Endothelial cell of umbilical vein (primary cell): Measurements from ENCODE around the gene CKAP5. TPM values are rescaled to one million over a fixed set of nuclear protein-coding genes. Genes with fewer than 3 reads are reported as not detected.

Experiments
- BruUV-seq: library from RNA; stranded (reverse); fragments of 400-500 nt; replicated peaks from 2 replicates; lab custom pipeline; 2021; lab: Mats Ljungman, UMichigan
- CTCF ChIA-PET: fragments of 300-600, 350-600 bp; sonication (Branson Sonifier 250); formaldehyde crosslinking; loops from one replicate; lab custom pipeline; 2021; ENCODE audit warnings: antibody characterized with exemption, inconsistent platforms; lab: Charles Lee
- POLR2A ChIA-PET: fragments of 300-600, 350-600 bp; sonication (Branson Sonifier 250); formaldehyde crosslinking; loops from one replicate; lab custom pipeline; 2021; ENCODE audit warnings: antibody characterized with exemption, inconsistent platforms; lab: Charles Lee
- DNase-seq: peaks from one replicate; pipeline ENCODE4 v3.0.0-alpha.2; 2011; ENCODE audit warnings: low read depth, low spot score
- FAIRE-seq: peaks from 2 replicates; lab custom pipeline; 2011; peaks lifted over from hg19 to GRCh38; lab: Jason Lieb, UNC
- H2AFZ ChIP-seq: 2 replicates; pipeline ENCODE4 v1.6.0; 2012; ENCODE audit warnings: low read depth, low read length, control low read depth, inconsistent platforms
- H3K27ac ChIP-seq: 2 replicates; pipeline ENCODE4 v1.5.1; 2011; ENCODE audit warnings: low read depth, mild to moderate bottlenecking, control low read depth, low read length, moderate library complexity; ENCODE audit not compliant: insufficient read depth
- H3K27me3 ChIP-seq, 2 experiments: 2 replicates each; pipeline versions ENCODE4 v1.6.0 to v1.6.1; 2011; ENCODE audit warnings: low read length in 2 of 2, mixed read lengths in 1 of 2; ENCODE audit not compliant: control insufficient read depth in 2 of 2, insufficient read depth in 2 of 2
- H3K36me3 ChIP-seq, 2 experiments: 2 replicates in 1 of 2; 3 replicates in 1 of 2; pipeline ENCODE4 v1.5.1; 2011; ENCODE audit warnings: low read length in 2 of 2, mild to moderate bottlenecking in 1 of 2, moderate library complexity in 1 of 2; ENCODE audit not compliant: control insufficient read depth in 2 of 2, insufficient read depth in 2 of 2; ENCODE audit errors: extremely low read depth in 1 of 2
- H3K4me1 ChIP-seq: 3 replicates; pipeline ENCODE4 v1.5.1; 2011; ENCODE audit warnings: mild to moderate bottlenecking, low read length; ENCODE audit not compliant: control insufficient read depth, insufficient read depth; ENCODE audit errors: extremely low read depth
- H3K4me2 ChIP-seq: 2 replicates; pipeline ENCODE4 v1.6.1; 2011; ENCODE audit warnings: low read length, control low read depth, mixed read lengths; ENCODE audit not compliant: insufficient read depth
- H3K4me3 ChIP-seq, 3 experiments: fragments of 200-600 bp in 1 of 3; sonication (generic), shearing (Covaris generic) in 1 of 3; replicated peaks in 1 of 3; 2 replicates each; pipeline ENCODE4 v1.5.1; 2011 to 2016; ENCODE audit warnings: control low read depth in 3 of 3, low read length in 3 of 3, mild to moderate bottlenecking in 2 of 3, inconsistent platforms in 1 of 3, low read depth in 1 of 3, moderate library complexity in 1 of 3; ENCODE audit not compliant: insufficient read depth in 1 of 3
- H3K79me2 ChIP-seq: 2 replicates; pipeline ENCODE4 v1.6.0; 2012; ENCODE audit warnings: low read length, inconsistent platforms; ENCODE audit not compliant: control insufficient read depth, insufficient read depth
- H3K9ac ChIP-seq: replicated peaks from 2 replicates; pipeline ENCODE3; 2011; ENCODE audit warnings: low read length, control low read depth; ENCODE audit not compliant: insufficient read depth; ENCODE audit errors: extremely low read depth
- H3K9me1 ChIP-seq: replicated peaks from 3 replicates; pipeline ENCODE4 v1.6.0; 2011; ENCODE audit warnings: mild to moderate bottlenecking, low read length; ENCODE audit not compliant: control insufficient read depth, insufficient read depth; ENCODE audit errors: extremely low read depth
- H3K9me3 ChIP-seq: replicated peaks from 2 replicates; pipeline ENCODE4 v1.5.1; 2012; ENCODE audit warnings: low read length, inconsistent platforms; ENCODE audit not compliant: control insufficient read depth, insufficient read depth
- H4K20me1 ChIP-seq: replicated peaks from 2 replicates; pipeline ENCODE3; 2011; ENCODE audit warnings: mild to moderate bottlenecking, low read length; ENCODE audit not compliant: control insufficient read depth, insufficient read depth; ENCODE audit errors: extremely low read depth
- CTCF ChIP-seq, 2 donors: IDR thresholded peaks; 1 replicate in 1 of 2; 2 replicates in 1 of 2; pipeline ENCODE4 v1.5.1; 2011; ENCODE audit warnings: low read length in 2 of 2, mild to moderate bottlenecking in 2 of 2, moderate library complexity in 2 of 2, control low read depth in 1 of 2, inconsistent platforms in 1 of 2, low read depth in 1 of 2; ENCODE audit not compliant: insufficient read depth in 1 of 2; ENCODE audit errors: extremely low read depth in 1 of 2
- EZH2 ChIP-seq: IDR thresholded peaks from 2 replicates; pipeline ENCODE4 v1.6.1; 2012; ENCODE audit warnings: borderline replicate concordance, low read depth, mild to moderate bottlenecking, moderate library complexity, low read length, inconsistent platforms; ENCODE audit not compliant: severe bottlenecking
- FOS ChIP-seq: IDR thresholded peaks from 2 replicates; pipeline ENCODE4 v1.6.1; 2011; ENCODE audit warnings: mild to moderate bottlenecking, low read length, moderate library complexity, borderline replicate concordance; ENCODE audit not compliant: insufficient read depth
- GATA2 ChIP-seq: IDR thresholded peaks from 2 replicates; pipeline ENCODE4 v1.7.0; 2011; ENCODE audit warnings: low read depth, mild to moderate bottlenecking, moderate library complexity, mixed read lengths, low read length; ENCODE audit not compliant: insufficient read length, insufficient read depth
- MAX ChIP-seq: IDR thresholded peaks from 2 replicates; pipeline ENCODE4 v1.6.1; 2011; ENCODE audit not compliant: insufficient read depth, insufficient read length
- MYC ChIP-seq: IDR thresholded peaks from one replicate; pipeline ENCODE4 v1.6.1; 2011; ENCODE audit warnings: mild to moderate bottlenecking, low read depth, low read length
- POLR2AphosphoS5 ChIP-seq: IDR thresholded peaks from 2 replicates; pipeline ENCODE4 v1.6.1; 2012; ENCODE audit warnings: low read depth, mild to moderate bottlenecking, control low read depth, low read length, moderate library complexity; ENCODE audit not compliant: insufficient read depth
- dilution Hi-C: fragments of 300-500 bp; cut with MboI; formaldehyde crosslinking; loops from one replicate; pipeline ENCODE4 v1.15.0; 2019; ENCODE audit warnings: low sequenced_read_pairs; ENCODE audit not compliant: extremely low pct_ligation_motif_present
- intact Hi-C: fragments of 100-400 bp; cut with micrococcal nuclease; formaldehyde crosslinking; loops from one replicate; pipeline ENCODE4 v1.10.0; 2022
- polyA plus RNA-seq, 4 experiments: library from polyadenylated mRNA; depleted of rRNA in 3 of 4; stranded (reverse) in 3 of 4; unstranded in 1 of 4; fragments of >200 nt; gene quantifications; 2 replicates each; pipeline versions ENCODE4 v1.2.1 to v1.2.3, GENCODE V29; 2011 to 2012; ENCODE audit warnings: missing spikeins in 1 of 4
- total RNA-seq: library from RNA; stranded (reverse); gene quantifications from 2 replicates; pipeline ENCODE4 v1.2.3, GENCODE V29; 2021

The CKAP5 gene
- total and polyA plus RNA-seq, 2 donors (not counting 3 experiments of a cell fraction or from before 2014, with no cell fraction given): 47.4 to 138 TPM

- no peak overlapping the region for H2AFZ ChIP-seq
- CTCF ChIA-PET: no interaction called here
Observed at GRCh38 chr11:46868912-46869311, 22.8 kb upstream of the CKAP5 start.

More at GRCh38 chr11:46868912-46869311, 22.8 kb upstream of the CKAP5 start:
- no peaks in the 10 kb centered on the region for H3K79me2 ChIP-seq
- H3K9ac ChIP-seq: no peak overlapping the region
- H4K20me1 ChIP-seq: no peaks in the 10 kb centered on the region
- H3K9me3 ChIP-seq: no peaks in the 10 kb centered on the region
- H3K9me1 ChIP-seq: no peaks in the 10 kb centered on the region
- H3K27ac ChIP-seq: no peak overlapping the region
- no peaks in the 10 kb centered on the region for H3K4me1 ChIP-seq
- H3K4me3 ChIP-seq: no peak overlapping the region
- H3K27me3 ChIP-seq: no peaks in the 10 kb centered on the region
- dilution Hi-C loops: no loop called here
- POLR2A ChIA-PET: no interaction called here
- H3K36me3 ChIP-seq: no peaks in the 10 kb centered on the region
- no TSS peak for BruUV-seq
- DNase-seq (no peak), FAIRE-seq (no peak)
- intact Hi-C loops: no loop called here
- no peak overlapping the region for H3K4me2 ChIP-seq
- TF ChIP-seq FOS (no peak), GATA2 (no peak), MAX (no peak), MYC (no peak), CTCF (IDR thresholded peaks at IDR 0.05; ENCODE audit: extremely low read depth in 1 of 2, insufficient read depth in 1 of 2, low read depth in 1 of 2, low read length in 2 of 2) (no peak), EZH2 (no peak), POLR2AphosphoS5 (no peak)
